ENCODE results near the gene GNA14.
"Not testable (repeated sequence)": the region's sequence is repeated elsewhere in the genome, so short reads cannot be mapped to it uniquely, and the experiment has no call there.

The GNA14 gene

DNA sequence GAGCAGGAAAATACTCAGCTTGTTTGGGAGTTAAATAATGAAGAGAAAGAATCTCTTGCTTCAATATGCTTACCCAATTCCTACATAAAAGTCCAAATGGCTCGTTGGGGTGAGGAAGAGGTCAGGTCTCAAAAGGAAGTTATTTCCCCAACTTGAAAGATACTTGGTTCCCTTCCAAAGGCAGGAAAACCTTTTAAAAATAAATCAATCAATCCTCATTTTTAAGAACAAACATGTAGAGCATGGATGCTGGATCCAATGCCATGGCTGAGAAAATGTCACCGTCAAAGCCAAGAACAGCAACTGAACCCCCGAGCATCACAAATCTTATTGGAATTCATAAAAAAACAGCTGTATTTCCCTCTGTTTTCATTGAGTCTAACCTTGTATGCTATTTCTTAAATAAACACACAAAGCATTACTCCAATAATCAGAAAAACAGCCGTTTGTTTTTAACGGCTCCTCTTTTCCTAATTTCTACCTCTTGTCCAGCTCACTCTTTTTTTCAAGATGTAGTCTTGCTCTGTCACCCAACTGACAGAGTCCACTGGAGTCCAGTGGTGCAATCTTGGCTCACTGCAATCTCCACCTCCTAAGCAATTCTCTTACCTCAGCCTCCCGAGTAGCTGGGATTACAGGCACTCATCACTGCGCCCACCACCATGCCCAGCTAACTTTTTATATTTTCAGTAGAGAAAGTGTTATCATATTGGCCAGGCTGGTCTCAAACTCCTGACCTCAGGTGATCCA is 140.7 kb downstream of the GNA14 start:
- DNase-seq (ENCODE audit: insufficient read length, low spot score), result no peak
- no peak for FAIRE-seq
- TF ChIP-seq, protein P1, sequence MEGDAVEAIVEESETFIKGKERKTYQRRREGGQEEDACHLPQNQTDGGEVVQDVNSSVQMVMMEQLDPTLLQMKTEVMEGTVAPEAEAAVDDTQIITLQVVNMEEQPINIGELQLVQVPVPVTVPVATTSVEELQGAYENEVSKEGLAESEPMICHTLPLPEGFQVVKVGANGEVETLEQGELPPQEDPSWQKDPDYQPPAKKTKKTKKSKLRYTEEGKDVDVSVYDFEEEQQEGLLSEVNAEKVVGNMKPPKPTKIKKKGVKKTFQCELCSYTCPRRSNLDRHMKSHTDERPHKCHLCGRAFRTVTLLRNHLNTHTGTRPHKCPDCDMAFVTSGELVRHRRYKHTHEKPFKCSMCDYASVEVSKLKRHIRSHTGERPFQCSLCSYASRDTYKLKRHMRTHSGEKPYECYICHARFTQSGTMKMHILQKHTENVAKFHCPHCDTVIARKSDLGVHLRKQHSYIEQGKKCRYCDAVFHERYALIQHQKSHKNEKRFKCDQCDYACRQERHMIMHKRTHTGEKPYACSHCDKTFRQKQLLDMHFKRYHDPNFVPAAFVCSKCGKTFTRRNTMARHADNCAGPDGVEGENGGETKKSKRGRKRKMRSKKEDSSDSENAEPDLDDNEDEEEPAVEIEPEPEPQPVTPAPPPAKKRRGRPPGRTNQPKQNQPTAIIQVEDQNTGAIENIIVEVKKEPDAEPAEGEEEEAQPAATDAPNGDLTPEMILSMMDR (IDR thresholded peaks at IDR 0.05; ENCODE audit: insufficient read depth, missing control alignments), result no peak

DNA sequence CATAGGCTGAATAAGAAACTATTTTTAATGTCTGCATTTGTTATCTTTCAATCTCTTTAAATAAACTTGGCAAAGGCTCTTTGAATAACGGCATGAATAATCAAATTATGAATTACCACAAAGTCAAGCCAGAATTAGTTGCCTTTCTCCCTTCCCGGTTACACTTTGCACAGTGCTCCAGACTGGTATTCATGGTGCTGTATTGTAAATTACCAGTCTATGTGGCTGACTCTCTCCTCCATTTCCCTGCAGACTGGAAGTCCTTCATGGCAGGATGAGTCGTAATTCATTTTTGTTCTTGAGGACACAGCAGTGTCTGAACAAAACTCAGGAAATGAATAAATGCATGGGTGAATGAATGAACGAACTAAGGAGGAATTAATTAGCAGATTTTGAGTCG is 142.9 kb downstream of the GNA14 start:
- TF ChIP-seq, protein P1 (IDR thresholded peaks at IDR 0.05; ENCODE audit: insufficient read depth, missing control alignments), result no peak
- DNase-seq (ENCODE audit: insufficient read length, low spot score), result no peak
- no peak for FAIRE-seq

DNA sequence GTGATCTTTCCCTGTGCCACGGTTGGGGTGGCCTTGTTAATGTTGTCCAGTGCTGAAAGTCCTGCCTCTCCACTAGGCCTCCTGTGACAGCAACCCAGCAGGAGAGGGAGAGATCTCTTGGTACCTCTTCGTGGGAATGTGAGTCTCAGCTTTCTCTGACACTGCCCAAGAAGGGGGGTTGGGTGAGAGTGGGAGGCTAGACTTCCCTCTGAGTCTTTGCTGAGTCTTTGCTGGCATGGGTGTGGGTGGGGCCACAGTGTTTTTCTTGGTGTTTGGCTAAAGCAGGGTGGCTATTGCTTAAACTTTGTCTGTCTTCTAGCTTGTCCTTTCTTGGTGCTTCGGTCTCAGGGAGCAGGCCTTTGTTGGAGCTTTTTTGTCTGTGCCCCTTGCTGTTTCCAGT is 145.6 kb downstream of the GNA14 start:
- TF ChIP-seq, protein P1 (IDR thresholded peaks at IDR 0.05; ENCODE audit: insufficient read depth, missing control alignments), result no peak
- FAIRE-seq, result no peak

DNA sequence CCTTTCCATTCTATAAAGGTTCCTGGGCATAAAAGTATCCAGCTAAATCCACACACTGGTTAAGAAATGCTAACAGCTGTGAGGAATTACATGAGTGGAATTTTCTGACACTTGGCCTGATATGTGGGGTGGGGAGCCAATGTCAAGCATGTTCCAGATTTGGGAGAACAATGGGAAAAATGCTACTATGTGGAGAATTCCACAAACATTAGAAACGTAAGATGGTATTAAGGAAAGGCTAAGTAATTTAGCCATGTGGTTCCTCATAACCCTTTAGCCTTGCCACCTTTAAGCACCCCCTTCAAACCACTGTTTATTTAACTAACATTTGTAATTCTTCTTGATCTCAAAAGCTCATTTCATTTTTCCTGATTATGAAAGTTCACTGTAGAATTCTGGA is 149.2 kb downstream of the GNA14 start:
- FAIRE-seq (no peak), DNase-seq (ENCODE audit: insufficient read length, low spot score) (no peak)
- TF ChIP-seq, protein P1 (IDR thresholded peaks at IDR 0.05; ENCODE audit: insufficient read depth, missing control alignments), result no peak

More for the DNA sequence above, 145.6 kb downstream of the GNA14 start:
- no peak for DNase-seq (ENCODE audit: insufficient read length, low spot score)

DNA sequence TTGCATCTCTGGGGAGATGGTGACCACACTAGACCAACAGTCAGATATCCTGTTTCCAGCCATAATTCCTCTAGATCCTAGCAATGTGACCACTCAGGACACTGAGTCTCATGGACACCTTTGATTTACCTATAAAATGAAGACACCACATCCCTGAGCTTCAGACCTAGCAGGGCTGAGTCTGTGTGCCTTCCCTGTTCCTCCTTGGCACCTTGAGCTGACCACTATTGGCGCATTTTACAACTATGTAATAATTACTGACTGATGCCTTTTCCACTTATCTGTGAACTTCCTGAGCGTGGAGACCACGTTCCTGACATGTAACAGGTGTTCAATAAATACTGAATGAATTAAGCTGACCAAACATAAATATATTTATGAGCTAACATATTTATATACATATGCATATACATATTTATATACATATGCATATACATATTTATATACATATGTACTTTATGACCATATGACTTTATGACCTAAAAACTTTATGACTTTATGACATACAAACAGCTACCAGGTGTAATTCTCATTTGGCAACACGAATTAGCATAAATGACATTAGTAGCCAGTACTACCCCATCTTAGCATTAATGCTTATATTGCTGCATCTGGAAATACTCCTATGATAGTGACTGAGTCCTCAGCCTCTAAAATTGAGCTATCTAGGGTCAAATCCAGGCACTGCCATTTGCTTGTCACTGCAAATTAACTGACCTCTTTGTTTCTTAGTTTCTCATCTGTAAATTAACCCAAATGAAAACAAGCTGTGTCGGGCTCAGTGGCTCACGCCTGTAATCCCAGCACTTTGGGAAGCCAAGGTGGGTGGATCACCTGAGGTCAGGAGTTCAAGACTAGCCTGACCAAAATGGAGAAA is 150.6 kb downstream of the GNA14 start:
- no peak for DNase-seq (ENCODE audit: insufficient read length, low spot score)
- no peak for FAIRE-seq
- TF ChIP-seq, protein P1 (IDR thresholded peaks at IDR 0.05; ENCODE audit: insufficient read depth, missing control alignments), result no peak

DNA sequence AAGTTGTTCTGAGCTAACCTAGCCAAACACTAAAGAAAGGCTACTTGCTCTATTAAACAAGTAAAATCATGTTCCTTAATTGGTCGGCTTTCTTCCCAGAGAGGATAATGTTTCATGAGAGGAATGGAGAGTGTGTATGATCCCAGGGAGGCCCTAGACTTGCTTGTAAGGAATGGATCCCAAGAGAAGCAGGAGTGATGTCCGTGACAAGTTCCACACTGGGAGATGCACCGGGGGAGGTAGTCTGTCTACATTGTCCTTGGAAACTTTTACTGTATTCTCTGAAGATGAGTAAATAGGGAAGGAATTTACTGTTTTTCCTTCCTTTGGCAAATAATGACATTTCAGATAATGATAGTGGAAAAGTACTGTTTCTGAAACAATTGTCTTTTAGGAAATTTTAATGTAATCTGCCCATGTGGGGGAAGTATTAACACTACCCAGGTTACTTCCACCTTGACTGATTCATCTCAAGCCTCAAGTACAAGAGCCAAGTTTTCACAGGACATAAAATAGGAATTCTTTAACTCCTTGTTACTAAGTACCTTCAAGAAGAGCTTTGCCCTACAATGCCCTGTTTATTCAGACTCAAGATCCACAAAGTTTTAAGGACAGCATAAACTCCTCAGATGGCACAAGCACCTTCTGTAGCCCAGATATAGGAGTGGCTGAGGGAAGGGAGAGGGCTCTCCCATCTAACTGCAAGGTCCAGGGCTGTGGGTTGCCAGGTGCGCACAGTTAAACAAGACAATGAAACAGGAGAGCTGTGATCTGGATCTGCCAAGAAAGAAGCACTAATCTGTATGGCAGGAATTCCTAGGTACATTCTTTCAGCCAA is 152.1 kb downstream of the GNA14 start:
- TF ChIP-seq, protein P1 (IDR thresholded peaks at IDR 0.05; ENCODE audit: insufficient read depth, missing control alignments), result no peak
- no peak for FAIRE-seq
- no peak for DNase-seq (ENCODE audit: insufficient read length, low spot score)

DNA sequence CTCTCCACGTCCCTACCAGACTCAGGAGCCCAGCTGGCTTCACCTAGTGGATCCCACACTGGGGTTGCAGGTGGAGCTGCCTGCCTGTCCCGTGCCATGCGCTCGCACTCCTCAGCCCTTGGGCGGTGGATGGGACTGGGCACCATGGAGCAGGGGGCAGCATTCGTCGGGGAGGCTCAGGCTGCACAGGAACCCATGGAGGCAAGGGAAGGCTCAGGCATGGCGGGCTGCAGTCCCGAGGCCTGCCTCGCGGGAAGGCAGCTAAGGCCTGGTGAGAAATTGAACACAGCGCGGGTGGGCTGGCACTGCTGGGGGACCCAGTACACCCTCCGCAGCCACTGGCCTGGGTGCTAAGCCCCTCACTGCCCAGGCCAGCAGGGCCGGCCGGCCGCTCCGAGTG is 157.8 kb downstream of the GNA14 start:
- DNase-seq (ENCODE audit: insufficient read length, low spot score); FAIRE-seq: not testable (repeated sequence)

DNA sequence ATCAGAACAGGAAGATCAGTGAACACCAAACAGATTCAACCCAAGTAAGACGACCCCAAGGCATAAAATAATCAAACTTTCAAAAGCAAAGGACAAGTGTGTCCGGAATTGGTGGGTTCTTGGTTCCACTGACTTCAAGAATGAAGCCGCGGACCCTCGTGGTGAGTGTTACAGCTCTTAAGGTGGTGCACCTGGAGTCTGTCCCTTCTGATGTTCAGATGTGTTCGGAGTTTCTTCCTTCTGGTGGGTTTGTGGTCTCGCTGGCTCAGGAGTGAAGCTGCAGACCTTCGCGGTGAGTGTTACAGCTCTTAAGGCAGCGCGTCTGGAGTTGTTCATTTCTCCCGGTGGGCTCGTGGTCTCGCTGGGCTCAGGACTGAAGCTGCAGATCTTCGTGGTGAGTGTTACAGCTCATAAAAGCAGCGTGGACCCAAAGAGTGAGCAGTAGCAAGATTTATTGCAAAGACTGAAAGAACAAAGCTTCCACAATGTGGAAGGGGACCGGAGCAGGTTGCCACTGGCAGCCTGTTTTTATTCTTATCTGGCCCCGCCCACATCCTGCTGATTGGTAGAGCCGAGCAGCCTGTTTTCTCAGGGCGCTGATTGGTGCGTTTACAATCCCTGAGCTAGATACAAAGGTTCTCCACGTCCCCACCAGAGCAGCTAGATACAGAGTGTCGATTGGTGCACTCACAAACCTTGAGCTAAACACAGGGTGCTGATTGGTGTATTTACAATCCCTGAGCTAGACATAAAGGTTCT is 158.5 kb downstream of the GNA14 start:
- not testable (repeated sequence) for DNase-seq (ENCODE audit: insufficient read length, low spot score); FAIRE-seq

Measured in D721Med (cell line).